Upper lobe of right lung (tissue), 1 donor: ENCODE data around the gene PCBP2. TPM values are rescaled to one million over a fixed set of nuclear protein-coding genes. Genes with fewer than 3 reads are reported as not detected.
A peak's percentile ranks its signal among the peaks of the same experiment; 100 is the strongest.

ENCODE experiments used
- ATAC-seq: fragments of 200-7000 bp; cut with Tn5 transposase; one replicate; pipeline ENCODE4 v1.9.1; 2020; ENCODE audit warnings: mild to moderate bottlenecking, moderate library complexity
- DNase-seq: peaks from one replicate; pipeline ENCODE4 v3.0.0-alpha.2; 2020
- H3K27ac ChIP-seq: fragments of 200-600 bp; one replicate; pipeline ENCODE4 v1.8.0; 2022
- H3K27me3 ChIP-seq: fragments of 200-600 bp; one replicate; pipeline ENCODE4 v1.8.0; 2022; ENCODE audit warnings: mild to moderate bottlenecking
- H3K36me3 ChIP-seq: fragments of 200-600 bp; one replicate; pipeline ENCODE4 v1.8.0; 2022
- H3K4me1 ChIP-seq: fragments of 200-600 bp; one replicate; pipeline ENCODE4 v1.8.0; 2022
- H3K4me3 ChIP-seq: fragments of 200-600 bp; one replicate; pipeline ENCODE4 v1.8.0; 2022; ENCODE audit warnings: mild to moderate bottlenecking
- H3K9me3 ChIP-seq: fragments of 200-600 bp; one replicate; pipeline ENCODE4 v1.8.0; 2022
- intact Hi-C: fragments of 100-400 bp; cut with DNase I; formaldehyde crosslinking; loops from one replicate; pipeline ENCODE4 v1.11.0; 2022
- total RNA-seq: library from RNA; stranded (reverse); fragmentation: NEBNext Ultra II Directional; extraction: Animal tissue kit (Norgen Biotek cat#: 25700); gene quantifications from one replicate; pipeline ENCODE4 v1.2.1, GENCODE V29; 2021
- TF ChIP-seq, protein P1 (sequence below): fragments of 200-600 bp; IDR thresholded peaks from one replicate; pipeline ENCODE4 v1.8.0; 2022; ENCODE audit warnings: antibody characterized with exemption
- donor health status: DM: no; HTN: yes; CAD: no; lungs with severe emphysema.

Gene PCBP2
- total RNA-seq, 1 donor from 2014 or later: 727 TPM

DNA sequence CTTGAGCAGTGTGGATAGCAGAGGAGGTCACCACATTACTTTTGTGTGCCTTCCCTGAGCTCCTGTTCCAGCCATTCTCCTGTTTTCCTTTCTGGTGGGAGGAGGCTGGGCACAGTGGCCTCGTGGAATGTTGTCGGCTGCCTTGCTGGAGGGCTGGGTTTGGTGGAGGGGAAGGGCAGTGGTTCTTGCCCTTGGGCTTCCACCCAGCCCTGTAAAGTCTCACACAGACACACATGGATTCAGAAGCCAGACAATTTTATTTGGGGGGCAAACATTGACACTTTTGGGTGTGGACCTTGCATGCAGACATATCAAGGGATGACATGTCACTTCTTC, 54.5 kb downstream of the PCBP2 start:
- DNase-seq (no peak), ATAC-seq (no peak)
- H3K4me1 ChIP-seq: peaks cover 24% of the 10 kb centered on the region
- no peaks in the 10 kb centered on the region for H3K9me3 ChIP-seq
- TF ChIP-seq, protein P1, sequence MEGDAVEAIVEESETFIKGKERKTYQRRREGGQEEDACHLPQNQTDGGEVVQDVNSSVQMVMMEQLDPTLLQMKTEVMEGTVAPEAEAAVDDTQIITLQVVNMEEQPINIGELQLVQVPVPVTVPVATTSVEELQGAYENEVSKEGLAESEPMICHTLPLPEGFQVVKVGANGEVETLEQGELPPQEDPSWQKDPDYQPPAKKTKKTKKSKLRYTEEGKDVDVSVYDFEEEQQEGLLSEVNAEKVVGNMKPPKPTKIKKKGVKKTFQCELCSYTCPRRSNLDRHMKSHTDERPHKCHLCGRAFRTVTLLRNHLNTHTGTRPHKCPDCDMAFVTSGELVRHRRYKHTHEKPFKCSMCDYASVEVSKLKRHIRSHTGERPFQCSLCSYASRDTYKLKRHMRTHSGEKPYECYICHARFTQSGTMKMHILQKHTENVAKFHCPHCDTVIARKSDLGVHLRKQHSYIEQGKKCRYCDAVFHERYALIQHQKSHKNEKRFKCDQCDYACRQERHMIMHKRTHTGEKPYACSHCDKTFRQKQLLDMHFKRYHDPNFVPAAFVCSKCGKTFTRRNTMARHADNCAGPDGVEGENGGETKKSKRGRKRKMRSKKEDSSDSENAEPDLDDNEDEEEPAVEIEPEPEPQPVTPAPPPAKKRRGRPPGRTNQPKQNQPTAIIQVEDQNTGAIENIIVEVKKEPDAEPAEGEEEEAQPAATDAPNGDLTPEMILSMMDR: no peak
- no peak overlapping the region for H3K4me3 ChIP-seq
- peaks cover 35% of the 10 kb centered on the region for H3K36me3 ChIP-seq
- intact Hi-C loops: loop anchor here (10.0 kb wide), 1 partner anchor 152 kb away; no protein-coding TSS in a partner anchor
- H3K27ac ChIP-seq: no peak overlapping the region
- H3K27me3 ChIP-seq: no peaks in the 10 kb centered on the region

- TF ChIP-seq, protein P1: no peak
- Histone ChIP-seq H3K36me3 (peaks cover 41% of the 10 kb centered on the region), H3K9me3 (no peaks in the 10 kb centered on the region), H3K27ac (no peak within 1 kb of the TSS), H3K4me3 (no peak within 1 kb of the TSS), H3K27me3 (no peaks in the 10 kb centered on the region), H3K4me1 (peaks cover 18% of the 10 kb centered on the region)
- no peak for ATAC-seq
- intact Hi-C loops: loop anchor here (10.0 kb wide), 1 partner anchor 152 kb away; no protein-coding TSS in a partner anchor
- no peak for DNase-seq
Observed at GRCh38 chr12:53506881-53507602, 55.1 kb downstream of the PCBP2 start, which contains the start of gene NPFF. Gene NPFF, minus strand, starts transcription at chr12:53507484. Its CDS starts 10 bp downstream, at chr12:53507474.

DNA sequence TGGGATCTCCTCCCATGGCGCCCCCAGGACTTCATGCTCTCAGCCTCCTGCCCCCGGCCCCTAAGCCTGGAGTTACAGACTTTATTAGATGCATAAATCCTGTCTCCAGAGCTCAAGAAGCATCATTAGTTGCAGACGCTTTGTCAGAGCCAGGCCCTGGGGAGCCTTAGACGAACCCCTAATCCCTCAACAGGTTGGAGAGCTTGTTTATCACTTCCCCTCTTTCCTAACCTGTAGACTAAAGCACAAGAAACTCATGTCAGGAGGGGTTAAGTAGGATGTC, 55.6 kb downstream of the PCBP2 start:
- TF ChIP-seq, protein P1: no peak
- DNase-seq: no peak
- H3K36me3 ChIP-seq: peaks cover 46% of the 10 kb centered on the region
- H3K27ac ChIP-seq: no peak overlapping the region
- ATAC-seq: no peak
- peaks cover 17% of the 10 kb centered on the region for H3K4me1 ChIP-seq
- intact Hi-C loops: loop anchor here (10.0 kb wide), 1 partner anchor 153 kb away; no protein-coding TSS in a partner anchor
- H3K9me3 ChIP-seq: no peaks in the 10 kb centered on the region
- no peak overlapping the region for H3K4me3 ChIP-seq
- H3K27me3 ChIP-seq: no peaks in the 10 kb centered on the region

- TF ChIP-seq, protein P1: peak; percentile 92
- Histone ChIP-seq H3K27ac (peak overlapping the region; percentile 42), H3K9me3 (no peaks in the 10 kb centered on the region), H3K4me1 (peaks cover 12% of the 10 kb centered on the region), H3K36me3 (peaks cover 56% of the 10 kb centered on the region), H3K4me3 (no peak overlapping the region), H3K27me3 (no peaks in the 10 kb centered on the region)
- intact Hi-C loops: loop anchor here (10.0 kb wide), 1 partner anchor 154 kb away; no protein-coding TSS in a partner anchor
- DNase-seq (peak; percentile 88), ATAC-seq (peak; percentile 95)
Observed at GRCh38 chr12:53508534-53509170, 56.8 kb downstream of the PCBP2 start.

DNA sequence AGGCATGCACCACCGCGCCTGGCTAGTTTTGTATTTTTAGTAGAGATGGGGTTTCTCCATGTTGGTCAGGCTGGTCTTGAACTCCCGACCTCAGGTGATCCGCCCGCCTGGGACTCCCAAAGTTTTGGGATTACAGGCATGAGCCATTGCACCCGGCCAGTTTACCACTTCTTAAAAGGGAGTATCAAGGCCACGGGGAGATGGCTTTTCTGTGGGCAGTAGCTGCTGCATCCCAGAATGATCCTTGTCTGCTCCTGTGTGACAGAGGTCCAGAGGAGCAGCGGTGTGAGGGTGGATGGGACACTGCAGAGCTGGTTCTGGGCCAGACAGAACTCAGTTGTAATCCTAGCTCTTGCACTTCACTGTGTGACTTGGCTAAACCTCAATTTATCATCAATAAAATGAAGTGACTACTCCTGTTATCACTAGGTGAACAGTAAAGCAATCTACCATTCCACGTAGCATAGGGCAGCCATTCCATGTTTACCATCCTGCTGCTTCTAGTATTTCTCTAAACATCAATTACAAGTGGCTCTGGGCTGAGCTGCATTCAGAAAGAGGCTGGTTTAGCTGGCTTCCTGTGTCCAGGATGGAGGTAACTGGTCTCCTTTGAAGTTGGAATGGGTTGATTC, 58.4 kb downstream of the PCBP2 start:
- intact Hi-C loops: no loop called here
- H3K4me3 ChIP-seq: no peak overlapping the region
- H3K9me3 ChIP-seq: no peaks in the 10 kb centered on the region
- no peak overlapping the region for H3K27ac ChIP-seq
- peaks cover 64% of the 10 kb centered on the region for H3K36me3 ChIP-seq
- ATAC-seq (no peak), DNase-seq (peak; percentile 25)
- H3K4me1 ChIP-seq: peaks cover 16% of the 10 kb centered on the region
- no peaks in the 10 kb centered on the region for H3K27me3 ChIP-seq
- TF ChIP-seq, protein P1: no peak
